ENCODE data around the gene PRPS1L1. TPM values are rescaled to one million over a fixed set of nuclear protein-coding genes. Genes with fewer than 3 reads are reported as not detected.

Gene PRPS1L1
- total RNA-seq, 1 experiment from 2014 or later, result not detected

DNA sequence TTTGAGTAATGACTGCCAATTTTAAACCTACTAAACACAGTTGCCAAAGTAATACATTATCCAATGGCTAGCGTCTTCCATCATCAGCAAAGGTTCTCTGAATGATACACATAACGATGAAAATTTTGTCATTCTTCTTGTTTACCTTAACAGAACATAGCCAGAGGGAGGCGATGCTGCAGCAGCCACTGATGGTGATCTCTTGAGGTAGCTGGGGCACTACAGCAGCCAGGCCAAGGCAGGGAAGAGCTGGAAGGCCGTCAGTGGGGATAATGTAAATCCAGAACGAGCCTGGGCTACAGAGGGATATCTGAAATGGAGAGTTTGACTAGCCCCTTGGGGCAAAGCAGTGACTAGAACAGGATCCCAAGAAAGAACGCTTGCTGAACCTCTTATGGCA lies 38.8 kb downstream of the PRPS1L1 start:
- intact Hi-C loops (cut with micrococcal nuclease; ENCODE audit: unreplicated experiment), result no loop called here

DNA sequence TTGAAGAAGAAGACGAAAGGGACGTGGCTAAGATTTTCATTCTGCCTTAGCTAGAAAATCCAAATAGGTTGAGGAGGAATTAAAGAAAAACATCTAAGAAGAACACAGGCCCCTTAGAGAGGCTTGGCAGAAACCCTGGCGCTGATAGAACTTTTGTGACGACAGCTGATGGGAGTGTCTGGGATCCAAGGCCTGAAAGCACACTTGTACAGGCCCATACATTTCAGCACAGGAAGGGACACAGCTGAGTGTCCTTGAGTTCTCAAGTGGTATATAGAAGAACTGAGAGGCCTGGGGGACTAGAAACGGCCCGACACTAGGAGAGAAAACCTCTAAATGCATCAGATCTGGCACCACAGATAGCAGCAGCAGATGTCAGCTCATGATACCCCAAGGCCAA lies 39.5 kb downstream of the PRPS1L1 start:
- TF ChIP-seq, protein P1, sequence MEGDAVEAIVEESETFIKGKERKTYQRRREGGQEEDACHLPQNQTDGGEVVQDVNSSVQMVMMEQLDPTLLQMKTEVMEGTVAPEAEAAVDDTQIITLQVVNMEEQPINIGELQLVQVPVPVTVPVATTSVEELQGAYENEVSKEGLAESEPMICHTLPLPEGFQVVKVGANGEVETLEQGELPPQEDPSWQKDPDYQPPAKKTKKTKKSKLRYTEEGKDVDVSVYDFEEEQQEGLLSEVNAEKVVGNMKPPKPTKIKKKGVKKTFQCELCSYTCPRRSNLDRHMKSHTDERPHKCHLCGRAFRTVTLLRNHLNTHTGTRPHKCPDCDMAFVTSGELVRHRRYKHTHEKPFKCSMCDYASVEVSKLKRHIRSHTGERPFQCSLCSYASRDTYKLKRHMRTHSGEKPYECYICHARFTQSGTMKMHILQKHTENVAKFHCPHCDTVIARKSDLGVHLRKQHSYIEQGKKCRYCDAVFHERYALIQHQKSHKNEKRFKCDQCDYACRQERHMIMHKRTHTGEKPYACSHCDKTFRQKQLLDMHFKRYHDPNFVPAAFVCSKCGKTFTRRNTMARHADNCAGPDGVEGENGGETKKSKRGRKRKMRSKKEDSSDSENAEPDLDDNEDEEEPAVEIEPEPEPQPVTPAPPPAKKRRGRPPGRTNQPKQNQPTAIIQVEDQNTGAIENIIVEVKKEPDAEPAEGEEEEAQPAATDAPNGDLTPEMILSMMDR (conservative IDR thresholded peaks at IDR 0.05; ENCODE audit: low read depth, low read length), result no peak
- no peak for TF ChIP-seq EZH2 (IDR thresholded peaks at IDR 0.05; ENCODE audit: borderline replicate concordance, low read depth, low read length, poor library complexity, severe bottlenecking)
- Histone ChIP-seq H3K9me3 (ENCODE audit: low read depth, low read length, poor library complexity, severe bottlenecking) (no peaks in the 10 kb centered on the region), H3K4me1 (ENCODE audit: insufficient read depth, low read length, poor library complexity, severe bottlenecking) (no peaks in the 10 kb centered on the region), H3K4me3 (ENCODE audit: low read depth, low read length, poor library complexity, severe bottlenecking) (no peak overlapping the region), H3K27ac (ENCODE audit: low read depth, low read length, poor library complexity, severe bottlenecking) (no peak overlapping the region), H3K36me3 (ENCODE audit: insufficient read depth, low read length, poor library complexity, severe bottlenecking) (no peaks in the 10 kb centered on the region), H3K27me3 (replicated peaks; ENCODE audit: insufficient read depth, low read depth, low read length, poor library complexity) (no peaks in the 10 kb centered on the region)
- ChIA-PET CTCF (no interaction called here), POLR2A (ENCODE audit: low non-redundant PET) (no interaction called here)
- intact Hi-C loops (cut with micrococcal nuclease; ENCODE audit: unreplicated experiment), result no loop called here
- no peak for DNase-seq (ENCODE audit: low spot score)
- BruUV-seq (replicated peaks), result no TSS peak

More for the DNA sequence above, 38.8 kb downstream of the PRPS1L1 start:
- no TSS peak for BruUV-seq (replicated peaks)
- Histone ChIP-seq H3K4me1 (ENCODE audit: insufficient read depth, low read length, poor library complexity, severe bottlenecking) (no peaks in the 10 kb centered on the region), H3K36me3 (ENCODE audit: insufficient read depth, low read length, poor library complexity, severe bottlenecking) (no peaks in the 10 kb centered on the region), H3K9me3 (ENCODE audit: low read depth, low read length, poor library complexity, severe bottlenecking) (no peaks in the 10 kb centered on the region), H3K27me3 (replicated peaks; ENCODE audit: insufficient read depth, low read depth, low read length, poor library complexity) (no peaks in the 10 kb centered on the region), H3K27ac (ENCODE audit: low read depth, low read length, poor library complexity, severe bottlenecking) (no peak overlapping the region), H3K4me3 (ENCODE audit: low read depth, low read length, poor library complexity, severe bottlenecking) (no peak overlapping the region)
- DNase-seq (ENCODE audit: low spot score), result no peak
- TF ChIP-seq EZH2 (IDR thresholded peaks at IDR 0.05; ENCODE audit: borderline replicate concordance, low read depth, low read length, poor library complexity, severe bottlenecking), result no peak
- TF ChIP-seq, protein P1 (conservative IDR thresholded peaks at IDR 0.05; ENCODE audit: low read depth, low read length), result no peak; the same call in 1 of the 2 replicates
- ChIA-PET CTCF (no interaction called here), POLR2A (ENCODE audit: low non-redundant PET) (no interaction called here)

DNA sequence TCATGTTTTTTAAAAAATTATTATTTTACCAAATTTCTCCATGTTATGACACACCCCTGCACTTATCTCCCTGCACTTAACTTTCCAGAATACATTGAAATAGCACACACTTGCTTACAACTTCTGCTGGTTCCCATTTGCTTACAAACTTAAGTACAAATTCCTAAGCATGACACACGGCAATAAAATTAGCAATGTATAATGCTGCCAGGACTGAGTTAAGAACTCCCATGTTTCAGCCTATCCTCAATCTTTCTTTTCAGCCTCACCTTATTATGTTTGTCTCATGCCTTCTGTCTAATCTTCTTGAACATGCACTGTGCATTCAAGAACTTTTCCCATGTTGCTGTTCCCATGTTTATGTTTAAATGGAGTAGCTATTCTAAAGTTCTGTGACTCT lies 40.8 kb downstream of the PRPS1L1 start:
- ChIA-PET POLR2A (ENCODE audit: low non-redundant PET) (no interaction called here), CTCF (no interaction called here)
- no peak for TF ChIP-seq EZH2 (IDR thresholded peaks at IDR 0.05; ENCODE audit: borderline replicate concordance, low read depth, low read length, poor library complexity, severe bottlenecking)
- TF ChIP-seq, protein P1 (conservative IDR thresholded peaks at IDR 0.05; ENCODE audit: low read depth, low read length), result no peak
- peak; percentile 44 for DNase-seq (ENCODE audit: low spot score)
- no peak overlapping the region for H3K27ac ChIP-seq (ENCODE audit: low read depth, low read length, poor library complexity, severe bottlenecking)
- no peaks in the 10 kb centered on the region for H3K4me1 ChIP-seq (ENCODE audit: insufficient read depth, low read length, poor library complexity, severe bottlenecking)
- H3K27me3 ChIP-seq (replicated peaks; ENCODE audit: insufficient read depth, low read depth, low read length, poor library complexity), result no peaks in the 10 kb centered on the region
- H3K4me3 ChIP-seq (ENCODE audit: low read depth, low read length, poor library complexity, severe bottlenecking), result no peak overlapping the region
- no peaks in the 10 kb centered on the region for H3K9me3 ChIP-seq (ENCODE audit: low read depth, low read length, poor library complexity, severe bottlenecking)
- intact Hi-C loops (cut with micrococcal nuclease; ENCODE audit: unreplicated experiment), result no loop called here
- no TSS peak for BruUV-seq (replicated peaks)
- no peaks in the 10 kb centered on the region for H3K36me3 ChIP-seq (ENCODE audit: insufficient read depth, low read length, poor library complexity, severe bottlenecking)

Data from A673 (cell line).